Progenitor cell of endocrine pancreas (in vitro differentiated cells): Measurements from ENCODE around the gene CEACAM21. TPM values are rescaled to one million over a fixed set of nuclear protein-coding genes. Genes with fewer than 3 reads are reported as not detected.
A peak's percentile ranks its signal among the peaks of the same experiment; 100 is the strongest.

Experiments
- DNase-seq: peaks from one replicate; pipeline ENCODE4 v3.0.0; 2021; ENCODE audit warnings: low spot score; ENCODE audit not compliant: unreplicated experiment
- H3K27ac Mint-ChIP-seq: 2 replicates; pipeline ENCODE4 v1.8.0; 2021; ENCODE audit warnings: mild to moderate bottlenecking, moderate library complexity, mixed read lengths
- H3K27me3 Mint-ChIP-seq: 2 replicates; pipeline ENCODE4 v1.8.0; 2021; ENCODE audit warnings: mixed read lengths
- H3K36me3 Mint-ChIP-seq: 2 replicates; pipeline ENCODE4 v1.8.0; 2022; ENCODE audit warnings: mixed read lengths; ENCODE audit not compliant: insufficient read depth
- H3K4me1 Mint-ChIP-seq: 2 replicates; pipeline ENCODE4 v1.8.0; 2021; ENCODE audit warnings: low read depth, mixed read lengths
- H3K4me3 Mint-ChIP-seq: 2 replicates; pipeline ENCODE4 v1.8.0; 2021; ENCODE audit warnings: low read depth, mild to moderate bottlenecking, moderate library complexity, mixed read lengths
- H3K9me3 Mint-ChIP-seq: 2 replicates; pipeline ENCODE4 v1.8.0; 2021; ENCODE audit warnings: low read depth, mixed read lengths
- CTCF ChIP-seq: fragments of 200-600 bp; sonication (generic); IDR thresholded peaks from one replicate; pipeline ENCODE4 v1.5.0; 2021; ENCODE audit warnings: antibody characterized with exemption, mild to moderate bottlenecking; ENCODE audit not compliant: unreplicated experiment
- total RNA-seq: library from RNA; stranded (reverse); gene quantifications from 2 replicates; pipeline ENCODE4 v1.2.1, GENCODE V29; 2021

Gene CEACAM21
- total RNA-seq, 1 donor from 2014 or later = not detected

GRCh38 chr19:41537789-41538188 is 38.2 kb upstream of the CEACAM21 start:
- H3K27me3 Mint-ChIP-seq = peaks cover 6% of the 10 kb centered on the region
- H3K4me3 Mint-ChIP-seq = no peak overlapping the region
- no peak overlapping the region for H3K27ac Mint-ChIP-seq
- H3K36me3 Mint-ChIP-seq = no peaks in the 10 kb centered on the region
- peaks cover 17% of the 10 kb centered on the region for H3K9me3 Mint-ChIP-seq
- no peak for DNase-seq
- TF ChIP-seq CTCF = peak; percentile 19
- H3K4me1 Mint-ChIP-seq = no peaks in the 10 kb centered on the region

GRCh38 chr19:41540041-41540695 is 35.8 kb upstream of the CEACAM21 start:
- H3K4me1 Mint-ChIP-seq = no peaks in the 10 kb centered on the region

GRCh38 chr19:41541990-41542584 is 33.9 kb upstream of the CEACAM21 start:
- Mint-ChIP-seq H3K27me3 (peaks cover 9% of the 10 kb centered on the region), H3K36me3 (no peaks in the 10 kb centered on the region), H3K9me3 (peaks cover 21% of the 10 kb centered on the region), H3K4me1 (no peaks in the 10 kb centered on the region), H3K27ac (no peak overlapping the region), H3K4me3 (no peak overlapping the region)
- TF ChIP-seq CTCF = peak; percentile 51
- DNase-seq = no peak

More at GRCh38 chr19:41540041-41540695, 35.8 kb upstream of the CEACAM21 start:
- H3K36me3 Mint-ChIP-seq = no peaks in the 10 kb centered on the region
- H3K4me3 Mint-ChIP-seq = no peak overlapping the region
- DNase-seq = no peak
- no peak overlapping the region for H3K27ac Mint-ChIP-seq
- peaks cover 6% of the 10 kb centered on the region for H3K27me3 Mint-ChIP-seq
- H3K9me3 Mint-ChIP-seq = peaks cover 12% of the 10 kb centered on the region
- no peak for TF ChIP-seq CTCF

- no peaks in the 10 kb centered on the region for H3K4me1 Mint-ChIP-seq
- DNase-seq = no peak
- H3K27ac Mint-ChIP-seq = no peak overlapping the region
- no peak overlapping the region for H3K4me3 Mint-ChIP-seq
- H3K36me3 Mint-ChIP-seq = no peaks in the 10 kb centered on the region
- TF ChIP-seq CTCF = no peak
- H3K27me3 Mint-ChIP-seq = peaks cover 9% of the 10 kb centered on the region
- H3K9me3 Mint-ChIP-seq = peaks cover 23% of the 10 kb centered on the region
These were observed 33.3 kb upstream of the CEACAM21 start for GRCh38 chr19:41542622-41543021.

GRCh38 chr19:41543582-41543981 is 32.4 kb upstream of the CEACAM21 start:
- Mint-ChIP-seq H3K4me1 (no peaks in the 10 kb centered on the region), H3K4me3 (no peak overlapping the region)
- no peak for TF ChIP-seq CTCF

More at GRCh38 chr19:41543582-41543981, 32.4 kb upstream of the CEACAM21 start:
- Mint-ChIP-seq H3K36me3 (no peaks in the 10 kb centered on the region), H3K9me3 (peaks cover 24% of the 10 kb centered on the region), H3K27me3 (peaks cover 9% of the 10 kb centered on the region), H3K27ac (no peak overlapping the region)
- no peak for DNase-seq
